Astrocyte (in vitro differentiated cells and primary cell): ENCODE measurements around the gene KNOP1. TPM values are rescaled to one million over a fixed set of nuclear protein-coding genes. Genes with fewer than 3 reads are reported as not detected.

Source experiments
- DNase-seq: peaks from one replicate; pipeline ENCODE4 v3.0.0-alpha.2; 2010; ENCODE audit warnings: low read depth
- FAIRE-seq: peaks from 2 replicates; lab custom pipeline; 2011; peaks lifted over from hg19 to GRCh38; lab: Jason Lieb, UNC
- H2AFZ ChIP-seq: 2 replicates; pipeline ENCODE4 v1.6.0; 2012; ENCODE audit warnings: low read depth, low read length, inconsistent platforms
- H3K27ac ChIP-seq: 2 replicates; pipeline ENCODE4 v1.5.1; 2011; ENCODE audit warnings: low read depth, low read length, inconsistent platforms
- H3K27me3 ChIP-seq: 2 replicates; pipeline ENCODE4 v1.6.0; 2011; ENCODE audit warnings: low read length, inconsistent platforms; ENCODE audit not compliant: insufficient read depth
- H3K36me3 ChIP-seq: 2 replicates; pipeline ENCODE4 v1.5.1; 2011; ENCODE audit warnings: low read length, inconsistent platforms; ENCODE audit not compliant: insufficient read depth
- H3K4me1 ChIP-seq: 2 replicates; pipeline ENCODE4 v1.5.1; 2011; ENCODE audit warnings: low read length, inconsistent platforms; ENCODE audit not compliant: insufficient read depth
- H3K4me2 ChIP-seq: 2 replicates; pipeline ENCODE4 v1.6.0; 2012; ENCODE audit warnings: low read length, inconsistent platforms
- H3K4me3 ChIP-seq: 2 replicates; pipeline ENCODE4 v1.5.1; 2011; ENCODE audit warnings: low read depth, mild to moderate bottlenecking, low read length, inconsistent platforms; ENCODE audit not compliant: insufficient read depth
- H3K79me2 ChIP-seq: 2 replicates; pipeline ENCODE4 v1.6.0; 2012; ENCODE audit warnings: mild to moderate bottlenecking, low read length, inconsistent platforms; ENCODE audit not compliant: insufficient read depth
- H3K9ac ChIP-seq: 2 replicates; pipeline ENCODE4 v1.6.0; 2012; ENCODE audit warnings: mild to moderate bottlenecking, low read length, inconsistent platforms
- H3K9me3 ChIP-seq: 2 replicates; pipeline ENCODE4 v1.5.1; 2012; ENCODE audit warnings: low read depth, mild to moderate bottlenecking, low read length, inconsistent platforms; ENCODE audit not compliant: insufficient read depth
- H4K20me1 ChIP-seq: 2 replicates; pipeline ENCODE4 v1.6.0; 2012; ENCODE audit warnings: low read length, inconsistent platforms; ENCODE audit not compliant: insufficient read depth
- H3K27ac Mint-ChIP-seq: one replicate; pipeline ENCODE4 v1.8.0; 2021; ENCODE audit warnings: mild to moderate bottlenecking, mixed read lengths; ENCODE audit not compliant: unreplicated experiment
- H3K27me3 Mint-ChIP-seq: one replicate; pipeline ENCODE4 v1.8.0; 2021; ENCODE audit warnings: low read depth, mixed read lengths; ENCODE audit not compliant: unreplicated experiment
- H3K36me3 Mint-ChIP-seq: one replicate; pipeline ENCODE4 v1.8.0; 2021; ENCODE audit warnings: low read depth, mixed read lengths; ENCODE audit not compliant: unreplicated experiment
- H3K4me1 Mint-ChIP-seq: one replicate; pipeline ENCODE4 v1.8.0; 2021; ENCODE audit warnings: low read depth, mixed read lengths; ENCODE audit not compliant: unreplicated experiment
- H3K4me3 Mint-ChIP-seq: one replicate; pipeline ENCODE4 v1.8.0; 2021; ENCODE audit warnings: mild to moderate bottlenecking, moderate library complexity, mixed read lengths; ENCODE audit not compliant: unreplicated experiment
- H3K9me3 Mint-ChIP-seq: one replicate; pipeline ENCODE4 v1.8.0; 2021; ENCODE audit warnings: mild to moderate bottlenecking, mixed read lengths; ENCODE audit not compliant: unreplicated experiment
- EZH2 ChIP-seq: IDR thresholded peaks from 2 replicates; pipeline ENCODE4 v1.6.1; 2012; ENCODE audit warnings: mild to moderate bottlenecking, low read length, inconsistent platforms; ENCODE audit not compliant: insufficient read depth
- total RNA-seq: library from RNA; stranded (reverse); gene quantifications from 2 replicates; pipeline ENCODE4 v1.2.1, GENCODE V29; 2021
- TF ChIP-seq, protein P1 (sequence below): IDR thresholded peaks from 2 replicates; pipeline ENCODE4 v1.5.1; 2011; ENCODE audit warnings: low read depth, mild to moderate bottlenecking, inconsistent platforms, low read length, moderate library complexity; ENCODE audit not compliant: insufficient read depth

The KNOP1 gene
- total RNA-seq, 1 donor from 2014 or later = 22.9 TPM

DNA sequence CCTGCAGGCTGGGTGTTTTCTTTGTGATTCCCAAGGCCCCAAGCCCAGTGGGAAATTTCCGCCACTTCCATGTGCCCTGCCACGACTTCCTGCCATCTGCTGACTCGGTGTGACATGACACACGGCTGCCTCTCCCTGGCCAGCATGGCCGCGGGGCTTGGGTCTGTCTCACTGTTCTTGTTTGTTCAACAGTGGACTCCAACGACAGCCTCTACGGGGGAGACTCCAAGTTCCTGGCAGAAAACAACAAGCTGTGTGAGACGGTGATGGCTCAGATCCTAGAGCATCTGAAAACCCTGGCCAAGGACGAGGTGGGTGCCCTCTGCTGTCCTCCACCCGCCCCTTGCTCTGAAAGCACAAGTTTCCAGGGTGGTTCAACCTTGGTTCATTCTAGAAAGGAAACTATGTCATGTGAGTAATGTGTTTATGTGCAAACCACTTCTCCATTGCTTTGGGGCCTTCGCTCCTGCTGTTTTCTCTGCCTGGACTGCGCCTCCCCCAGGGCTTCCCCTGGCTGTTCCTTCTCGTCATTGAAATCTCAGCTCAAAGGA, 26.8 kb downstream of the KNOP1 start:
- Histone ChIP-seq H2AFZ (peak overlapping the region; percentile 26), H3K79me2 (no peaks in the 10 kb centered on the region), H3K9ac (no peak overlapping the region), H4K20me1 (peaks cover 4% of the 10 kb centered on the region), H3K36me3 (peaks cover 3% of the 10 kb centered on the region), H3K4me1 (peaks cover 12% of the 10 kb centered on the region), H3K9me3 (no peaks in the 10 kb centered on the region), H3K27ac (no peak overlapping the region), H3K4me3 (no peak overlapping the region), H3K27me3 (no peaks in the 10 kb centered on the region), H3K4me2 (no peak overlapping the region)
- Mint-ChIP-seq H3K27me3 (no peaks in the 10 kb centered on the region), H3K4me3 (no peak overlapping the region), H3K9me3 (no peaks in the 10 kb centered on the region), H3K36me3 (peaks cover 18% of the 10 kb centered on the region), H3K4me1 (peaks cover 9% of the 10 kb centered on the region), H3K27ac (no peak overlapping the region)
- FAIRE-seq (no peak), DNase-seq (no peak)
- no peak for TF ChIP-seq EZH2
- TF ChIP-seq, protein P1, sequence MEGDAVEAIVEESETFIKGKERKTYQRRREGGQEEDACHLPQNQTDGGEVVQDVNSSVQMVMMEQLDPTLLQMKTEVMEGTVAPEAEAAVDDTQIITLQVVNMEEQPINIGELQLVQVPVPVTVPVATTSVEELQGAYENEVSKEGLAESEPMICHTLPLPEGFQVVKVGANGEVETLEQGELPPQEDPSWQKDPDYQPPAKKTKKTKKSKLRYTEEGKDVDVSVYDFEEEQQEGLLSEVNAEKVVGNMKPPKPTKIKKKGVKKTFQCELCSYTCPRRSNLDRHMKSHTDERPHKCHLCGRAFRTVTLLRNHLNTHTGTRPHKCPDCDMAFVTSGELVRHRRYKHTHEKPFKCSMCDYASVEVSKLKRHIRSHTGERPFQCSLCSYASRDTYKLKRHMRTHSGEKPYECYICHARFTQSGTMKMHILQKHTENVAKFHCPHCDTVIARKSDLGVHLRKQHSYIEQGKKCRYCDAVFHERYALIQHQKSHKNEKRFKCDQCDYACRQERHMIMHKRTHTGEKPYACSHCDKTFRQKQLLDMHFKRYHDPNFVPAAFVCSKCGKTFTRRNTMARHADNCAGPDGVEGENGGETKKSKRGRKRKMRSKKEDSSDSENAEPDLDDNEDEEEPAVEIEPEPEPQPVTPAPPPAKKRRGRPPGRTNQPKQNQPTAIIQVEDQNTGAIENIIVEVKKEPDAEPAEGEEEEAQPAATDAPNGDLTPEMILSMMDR = no peak

- Histone ChIP-seq H3K36me3 (peaks cover 7% of the 10 kb centered on the region), H3K9me3 (no peaks in the 10 kb centered on the region), H3K4me1 (peaks cover 8% of the 10 kb centered on the region), H3K79me2 (no peaks in the 10 kb centered on the region), H4K20me1 (peaks cover 4% of the 10 kb centered on the region), H3K27me3 (no peaks in the 10 kb centered on the region), H3K27ac (no peak overlapping the region), H3K4me2 (no peak overlapping the region), H3K4me3 (no peak overlapping the region), H2AFZ (no peak overlapping the region), H3K9ac (no peak overlapping the region)
- Mint-ChIP-seq H3K9me3 (peaks cover 2% of the 10 kb centered on the region), H3K27me3 (no peaks in the 10 kb centered on the region), H3K27ac (no peak overlapping the region), H3K4me3 (no peak overlapping the region), H3K4me1 (peaks cover 8% of the 10 kb centered on the region), H3K36me3 (peaks cover 24% of the 10 kb centered on the region)
- FAIRE-seq = no peak
- no peak for DNase-seq
- TF ChIP-seq, protein P1 = no peak
- TF ChIP-seq EZH2 = no peak
These were observed 27.8 kb downstream of the KNOP1 start for GRCh38 chr16:19690196-19690595.

- H3K4me3 Mint-ChIP-seq = no peak overlapping the region
- DNase-seq = no peak
- peaks cover 30% of the 10 kb centered on the region for H3K36me3 Mint-ChIP-seq
- Histone ChIP-seq H3K36me3 (peaks cover 10% of the 10 kb centered on the region), H3K9ac (no peak overlapping the region), H4K20me1 (peaks cover 4% of the 10 kb centered on the region), H3K4me3 (no peak overlapping the region), H3K4me1 (peaks cover 8% of the 10 kb centered on the region), H3K4me2 (no peak overlapping the region), H3K9me3 (no peaks in the 10 kb centered on the region), H3K27me3 (no peaks in the 10 kb centered on the region), H2AFZ (no peak overlapping the region), H3K27ac (no peak overlapping the region), H3K79me2 (no peaks in the 10 kb centered on the region)
- H3K27ac Mint-ChIP-seq = no peak overlapping the region
- TF ChIP-seq EZH2 = no peak
- TF ChIP-seq, protein P1 = no peak
- no peak for FAIRE-seq
- H3K27me3 Mint-ChIP-seq = no peaks in the 10 kb centered on the region
- peaks cover 9% of the 10 kb centered on the region for H3K9me3 Mint-ChIP-seq
- H3K4me1 Mint-ChIP-seq = peaks cover 8% of the 10 kb centered on the region
These were observed 28.7 kb downstream of the KNOP1 start for GRCh38 chr16:19689342-19689741.
